Lower leg skin (tissue), 4 donors: Measurements from ENCODE around the gene FARP1. TPM values are rescaled to one million over a fixed set of nuclear protein-coding genes. Genes with fewer than 3 reads are reported as not detected.

Experiments used
- DNase-seq, 2 donors: peaks; one replicate each; pipeline ENCODE4 v3.0.0-alpha.2; 2019; ENCODE audit warnings: low spot score in 2 of 2
- H3K4me3 ChIP-seq: fragments of 200-600 bp; sonication (generic); 2 replicates; pipeline ENCODE4 v1.5.1; 2017; ENCODE audit warnings: mild to moderate bottlenecking, low read depth; ENCODE audit not compliant: poor library complexity, severe bottlenecking
- POLR2A ChIP-seq, 2 donors: fragments of 450-650 bp; IDR thresholded peaks; one replicate each; pipeline ENCODE4 v1.6.1; 2016 to 2017; ENCODE audit warnings: antibody characterized with exemption in 2 of 2, mild to moderate bottlenecking in 1 of 2, moderate library complexity in 1 of 2
- WGBS, 2 donors: methylation state at CpG; one replicate each; pipeline ENCODE4 v1.1.5; 2018; 5-methylcytosine and 5-hydroxymethylcytosine counted together
- intact Hi-C: fragments of 100-400 bp; cut with DNase I; formaldehyde crosslinking; loops from one replicate; pipeline ENCODE4 v1.15.0; 2023; ENCODE audit warnings: low total_unique reads
- total RNA-seq, 4 donors: library from RNA; depleted of rRNA; stranded (reverse); fragments of >200 nt; gene quantifications; one replicate each; pipeline ENCODE4 v1.1.0, GENCODE V29; 2016
- TF ChIP-seq, protein P1 (sequence below), 3 donors: fragments of 450-650 bp; IDR thresholded peaks; one replicate each; pipeline ENCODE4 v1.5.1; 2016; ENCODE audit warnings: antibody characterized with exemption in 3 of 3, mild to moderate bottlenecking in 3 of 3, moderate library complexity in 2 of 3

FARP1 gene
- total RNA-seq, 4 donors from 2014 or later, result 4.9 to 26.2 (median 13.3) TPM

DNA sequence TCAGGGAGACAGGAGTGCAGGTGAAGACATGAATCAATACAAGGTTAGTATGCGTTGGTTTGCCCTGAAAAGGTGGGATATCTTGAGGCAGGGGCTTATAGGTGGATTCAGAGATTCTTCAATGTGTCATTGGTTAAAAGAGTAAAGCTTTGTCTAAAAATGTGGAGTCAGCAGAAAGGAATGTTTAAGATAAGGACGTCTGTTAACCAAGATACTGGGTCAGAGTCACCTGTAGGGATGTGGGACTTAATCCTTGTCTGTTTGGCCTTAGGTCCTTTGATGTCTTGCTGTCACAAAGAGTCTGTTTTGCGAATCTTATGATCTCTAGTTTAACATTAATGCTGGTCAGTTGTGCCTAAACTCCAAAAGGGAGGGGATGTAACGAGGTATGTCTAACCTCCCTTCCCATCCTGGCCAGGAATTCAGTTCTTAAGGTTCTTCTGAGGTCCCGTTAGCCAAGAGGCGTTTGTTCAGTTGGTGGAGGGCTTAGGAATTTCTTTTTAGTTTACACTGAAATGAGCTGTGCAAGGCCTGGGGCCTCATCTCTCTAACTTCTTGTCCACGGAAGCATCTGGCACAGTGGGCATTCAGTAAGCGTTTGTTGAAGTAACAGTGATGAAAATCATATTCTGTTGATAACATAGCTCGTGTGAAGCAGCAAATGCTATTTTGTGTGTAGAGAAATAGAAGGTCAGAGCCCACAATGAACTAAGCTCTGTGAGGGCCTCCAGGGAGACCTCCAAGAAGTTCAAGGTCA, 130.4 kb downstream of the FARP1 start:
- intact Hi-C loops, result no loop called here
- no peak overlapping the region for H3K4me3 ChIP-seq
- DNase-seq, result no peak
- WGBS, 2 donors, result 91 to 92% methylated on average over 9 of the region's 9 CpGs
- TF ChIP-seq POLR2A (IDR thresholded peaks at IDR 0.05), result no peak
- TF ChIP-seq, protein P1, sequence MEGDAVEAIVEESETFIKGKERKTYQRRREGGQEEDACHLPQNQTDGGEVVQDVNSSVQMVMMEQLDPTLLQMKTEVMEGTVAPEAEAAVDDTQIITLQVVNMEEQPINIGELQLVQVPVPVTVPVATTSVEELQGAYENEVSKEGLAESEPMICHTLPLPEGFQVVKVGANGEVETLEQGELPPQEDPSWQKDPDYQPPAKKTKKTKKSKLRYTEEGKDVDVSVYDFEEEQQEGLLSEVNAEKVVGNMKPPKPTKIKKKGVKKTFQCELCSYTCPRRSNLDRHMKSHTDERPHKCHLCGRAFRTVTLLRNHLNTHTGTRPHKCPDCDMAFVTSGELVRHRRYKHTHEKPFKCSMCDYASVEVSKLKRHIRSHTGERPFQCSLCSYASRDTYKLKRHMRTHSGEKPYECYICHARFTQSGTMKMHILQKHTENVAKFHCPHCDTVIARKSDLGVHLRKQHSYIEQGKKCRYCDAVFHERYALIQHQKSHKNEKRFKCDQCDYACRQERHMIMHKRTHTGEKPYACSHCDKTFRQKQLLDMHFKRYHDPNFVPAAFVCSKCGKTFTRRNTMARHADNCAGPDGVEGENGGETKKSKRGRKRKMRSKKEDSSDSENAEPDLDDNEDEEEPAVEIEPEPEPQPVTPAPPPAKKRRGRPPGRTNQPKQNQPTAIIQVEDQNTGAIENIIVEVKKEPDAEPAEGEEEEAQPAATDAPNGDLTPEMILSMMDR (IDR thresholded peaks at IDR 0.05), result no peak

DNA sequence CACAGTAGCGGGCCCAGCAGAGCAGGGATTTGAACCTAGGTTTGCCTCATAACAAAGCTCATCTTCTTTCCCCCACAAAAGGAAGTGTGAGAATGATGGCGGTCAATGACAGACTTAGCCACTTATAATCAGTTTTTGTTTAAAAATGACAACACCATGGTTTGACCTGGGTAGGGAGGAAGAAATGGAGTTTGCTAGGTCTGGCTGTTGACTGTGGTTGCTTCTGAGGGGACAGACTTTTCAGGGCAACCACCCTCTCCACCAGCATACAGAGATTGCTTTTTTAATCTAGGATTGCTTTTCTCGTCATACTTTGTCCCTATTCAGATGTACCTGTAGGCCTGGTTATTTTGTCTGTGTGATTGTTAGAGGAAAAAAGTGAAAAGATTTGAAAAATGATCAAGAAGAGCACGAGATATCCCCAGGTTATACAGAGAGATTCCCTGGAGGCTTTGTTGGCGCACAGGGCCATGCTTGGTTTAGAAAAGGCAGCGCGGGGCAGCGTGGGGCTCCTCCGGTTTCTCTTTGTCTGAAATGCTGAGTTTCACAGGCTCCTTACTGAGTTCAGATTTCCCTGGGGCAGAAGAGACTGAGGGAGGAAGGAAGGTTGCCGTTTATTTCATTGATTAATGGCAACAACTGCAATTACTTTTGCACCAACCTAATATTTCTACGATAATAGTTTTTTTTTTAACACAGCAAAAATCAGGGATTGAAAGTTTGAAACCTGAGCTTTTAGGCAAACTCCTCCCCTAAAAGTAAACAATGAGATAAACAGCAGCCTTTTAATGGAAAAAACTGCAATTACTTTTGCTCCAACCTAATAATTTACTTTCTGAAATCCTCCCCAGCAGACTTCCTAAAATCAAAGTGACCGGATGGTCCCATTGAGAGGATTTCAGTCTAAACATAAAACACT, 131.2 kb downstream of the FARP1 start:
- no peak overlapping the region for H3K4me3 ChIP-seq
- DNase-seq, result no peak
- TF ChIP-seq POLR2A (IDR thresholded peaks at IDR 0.05), result no peak
- TF ChIP-seq, protein P1 (IDR thresholded peaks at IDR 0.05), result no peak
- intact Hi-C loops, result no loop called here
- WGBS, 2 donors, result 73 to 74% methylated on average over 12 of the region's 12 CpGs

DNA sequence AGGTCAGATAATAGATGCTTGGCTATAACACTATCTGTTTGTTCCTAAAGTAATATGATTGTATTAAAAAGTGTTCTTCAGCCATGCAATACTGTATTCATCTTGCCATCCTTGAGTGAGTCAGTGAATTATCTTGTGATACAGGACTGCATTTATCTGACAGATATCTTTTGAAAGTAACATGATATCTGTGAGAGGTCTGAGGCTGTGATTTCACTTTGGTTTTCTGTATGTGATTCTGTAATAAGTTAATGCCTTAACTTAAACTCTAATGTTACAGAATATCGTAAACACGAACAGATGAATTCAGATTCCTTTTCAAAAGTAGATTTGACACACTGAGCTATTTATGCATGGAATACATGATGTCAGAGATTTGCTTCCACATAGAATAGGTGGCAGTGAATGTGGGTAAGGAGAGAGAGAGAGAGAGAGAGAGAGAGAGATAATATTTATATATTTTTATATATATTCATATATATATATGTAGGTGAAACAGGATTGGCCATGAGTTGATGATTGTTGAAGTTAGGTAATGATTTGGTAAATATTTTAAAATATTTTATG, 132.1 kb downstream of the FARP1 start:
- WGBS, 2 donors, result 88 to 97% methylated on average over 2 of the region's 2 CpGs
- intact Hi-C loops, result no loop called here
- no peak for TF ChIP-seq POLR2A (IDR thresholded peaks at IDR 0.05)
- no peak overlapping the region for H3K4me3 ChIP-seq
- no peak for DNase-seq

DNA sequence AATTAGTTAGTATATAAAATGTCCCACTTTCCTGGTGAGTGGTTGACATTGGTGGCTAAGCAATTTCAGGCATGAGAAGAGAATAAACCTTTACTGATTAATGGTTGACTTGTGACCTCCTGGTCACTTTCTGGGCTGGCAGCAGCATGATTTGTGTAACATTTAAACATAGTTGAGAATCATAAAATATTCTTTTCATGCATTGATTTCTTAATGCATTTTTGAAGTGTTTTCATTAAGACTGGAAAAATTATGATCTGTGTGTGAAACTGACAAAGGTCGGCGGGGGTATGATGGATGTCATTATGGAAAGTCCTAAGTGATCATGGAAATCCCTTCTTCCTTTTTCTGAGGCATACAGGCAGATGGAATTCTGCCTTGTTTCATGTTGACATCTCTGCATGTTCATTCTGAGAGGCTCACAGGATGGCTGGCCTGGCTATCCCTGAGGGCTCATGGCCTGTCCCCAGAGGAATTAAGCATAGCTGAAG, 132.8 kb downstream of the FARP1 start:
- WGBS, 2 donors, result 89 to 97% methylated on average over 2 of the region's 2 CpGs
- intact Hi-C loops, result no loop called here
- no peak for DNase-seq
- TF ChIP-seq, protein P1 (IDR thresholded peaks at IDR 0.05), result no peak
- no peak for TF ChIP-seq POLR2A (IDR thresholded peaks at IDR 0.05)
- no peak overlapping the region for H3K4me3 ChIP-seq

DNA sequence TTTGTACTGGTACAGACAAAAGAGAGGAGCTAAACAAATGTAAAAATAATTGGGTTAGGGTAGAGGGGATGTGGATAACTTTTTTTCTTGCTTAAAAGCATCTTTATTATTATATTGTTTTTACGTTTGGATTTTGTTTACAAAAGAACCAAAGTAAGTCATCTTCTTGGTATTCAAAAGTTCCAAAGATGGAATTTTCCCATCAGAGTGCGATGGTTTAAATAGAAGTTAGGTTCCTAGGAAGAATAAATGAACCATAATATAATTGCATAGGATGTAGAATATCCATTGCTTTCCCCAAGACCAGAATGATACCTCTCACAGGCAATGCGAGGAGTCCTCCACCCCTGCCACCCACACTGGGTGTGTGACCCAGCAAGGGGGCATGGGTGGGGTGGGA, 133.6 kb downstream of the FARP1 start:
- intact Hi-C loops, result no loop called here
- TF ChIP-seq, protein P1 (IDR thresholded peaks at IDR 0.05), result no peak
- no peak for TF ChIP-seq POLR2A (IDR thresholded peaks at IDR 0.05)
- H3K4me3 ChIP-seq, result no peak overlapping the region
- WGBS, 2 donors, result 84 to 87% methylated on average over 3 of the region's 3 CpGs
- no peak for DNase-seq
